Neutrophil (primary cell): ENCODE results near the gene SLC7A8.
"Not testable (repeated sequence)": the region's sequence is repeated elsewhere in the genome, so short reads cannot be mapped to it uniquely, and the experiment has no call there.

ENCODE experiments used
- H3K27ac ChIP-seq: fragments of 200-600 bp; sonication (generic); 2 replicates; pipeline ENCODE4 v1.5.1; 2016; ENCODE audit warnings: mild to moderate bottlenecking, moderate library complexity
- H3K27me3 ChIP-seq: fragments of 200-600 bp; sonication (generic); 2 replicates; pipeline ENCODE4 v1.6.0; 2016; ENCODE audit warnings: mild to moderate bottlenecking
- H3K36me3 ChIP-seq: fragments of 200-600 bp; sonication (generic); 2 replicates; pipeline ENCODE4 v1.5.1; 2017
- H3K4me1 ChIP-seq, 2 experiments: fragments of 200-600 bp in 1 of 2; sonication (generic) in 1 of 2; 1 replicate in 1 of 2; 2 replicates in 1 of 2; pipeline versions ENCODE4 v1.5.1 to v1.6.1; 2013 to 2016; ENCODE audit warnings: low read depth in 1 of 2, low read length in 1 of 2, mild to moderate bottlenecking in 1 of 2, moderate library complexity in 1 of 2; ENCODE audit not compliant: control insufficient read depth in 1 of 2, insufficient read depth in 1 of 2
- H3K4me3 ChIP-seq, 2 experiments: fragments of 200-600 bp in 1 of 2; sonication (generic) in 1 of 2; 1 replicate in 1 of 2; 2 replicates in 1 of 2; pipeline ENCODE4 v1.5.1; 2013 to 2016; ENCODE audit warnings: low read depth in 1 of 2, low read length in 1 of 2, mild to moderate bottlenecking in 1 of 2, moderate library complexity in 1 of 2
- H3K9me3 ChIP-seq: fragments of 200-600 bp; sonication (generic); 2 replicates; pipeline ENCODE4 v1.5.1; 2016
- TF ChIP-seq, protein P1 (sequence below): fragments of 200-600 bp; sonication (generic); IDR thresholded peaks from 2 replicates; pipeline ENCODE4 v1.5.1; 2016; ENCODE audit warnings: antibody characterized with exemption

The SLC7A8 gene

DNA sequence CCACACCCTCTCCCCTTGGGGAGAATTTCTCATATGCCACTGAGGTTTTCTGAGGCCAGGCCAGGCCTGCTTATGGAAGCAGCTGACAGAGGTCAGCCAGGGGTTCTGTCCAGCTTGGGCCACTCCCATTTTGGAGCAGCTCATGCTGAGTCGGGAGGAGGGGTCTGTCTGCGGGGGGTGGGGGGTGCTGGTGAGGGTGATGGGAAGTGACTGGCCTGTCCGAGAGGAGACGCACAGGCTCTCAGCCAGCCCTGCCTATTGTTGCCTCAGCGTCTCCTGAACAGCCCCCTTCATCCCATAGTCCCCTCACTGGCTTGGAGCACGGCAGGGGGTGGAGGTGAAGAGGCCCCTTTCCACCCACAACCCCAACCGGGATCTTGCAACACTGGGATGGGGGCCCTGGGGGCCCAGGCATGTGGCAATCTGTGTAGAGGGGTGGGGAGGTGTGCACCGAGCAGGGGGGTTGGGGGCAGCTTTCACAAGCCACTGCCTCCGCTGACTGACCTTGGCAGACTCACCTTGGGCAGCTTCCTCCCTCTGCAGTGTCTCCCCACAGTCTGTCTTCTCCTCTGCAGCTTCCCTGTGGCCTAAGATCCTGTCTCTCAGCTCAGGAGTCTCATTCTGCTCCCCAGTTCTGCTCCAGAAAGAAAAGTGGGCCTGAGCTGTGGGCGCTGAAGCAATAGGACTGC is 69.9 kb downstream of the SLC7A8 start:
- Histone ChIP-seq H3K4me3 (peak overlapping the region; percentile 18 to 24), H3K9me3 (no peaks in the 10 kb centered on the region), H3K27ac (peak overlapping the region; percentile 90), H3K36me3 (no peaks in the 10 kb centered on the region), H3K4me1 (peaks cover 89 to 91% of the 10 kb centered on the region in 2 experiments), H3K27me3 (no peaks in the 10 kb centered on the region)
- TF ChIP-seq, protein P1, sequence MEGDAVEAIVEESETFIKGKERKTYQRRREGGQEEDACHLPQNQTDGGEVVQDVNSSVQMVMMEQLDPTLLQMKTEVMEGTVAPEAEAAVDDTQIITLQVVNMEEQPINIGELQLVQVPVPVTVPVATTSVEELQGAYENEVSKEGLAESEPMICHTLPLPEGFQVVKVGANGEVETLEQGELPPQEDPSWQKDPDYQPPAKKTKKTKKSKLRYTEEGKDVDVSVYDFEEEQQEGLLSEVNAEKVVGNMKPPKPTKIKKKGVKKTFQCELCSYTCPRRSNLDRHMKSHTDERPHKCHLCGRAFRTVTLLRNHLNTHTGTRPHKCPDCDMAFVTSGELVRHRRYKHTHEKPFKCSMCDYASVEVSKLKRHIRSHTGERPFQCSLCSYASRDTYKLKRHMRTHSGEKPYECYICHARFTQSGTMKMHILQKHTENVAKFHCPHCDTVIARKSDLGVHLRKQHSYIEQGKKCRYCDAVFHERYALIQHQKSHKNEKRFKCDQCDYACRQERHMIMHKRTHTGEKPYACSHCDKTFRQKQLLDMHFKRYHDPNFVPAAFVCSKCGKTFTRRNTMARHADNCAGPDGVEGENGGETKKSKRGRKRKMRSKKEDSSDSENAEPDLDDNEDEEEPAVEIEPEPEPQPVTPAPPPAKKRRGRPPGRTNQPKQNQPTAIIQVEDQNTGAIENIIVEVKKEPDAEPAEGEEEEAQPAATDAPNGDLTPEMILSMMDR: no peak

DNA sequence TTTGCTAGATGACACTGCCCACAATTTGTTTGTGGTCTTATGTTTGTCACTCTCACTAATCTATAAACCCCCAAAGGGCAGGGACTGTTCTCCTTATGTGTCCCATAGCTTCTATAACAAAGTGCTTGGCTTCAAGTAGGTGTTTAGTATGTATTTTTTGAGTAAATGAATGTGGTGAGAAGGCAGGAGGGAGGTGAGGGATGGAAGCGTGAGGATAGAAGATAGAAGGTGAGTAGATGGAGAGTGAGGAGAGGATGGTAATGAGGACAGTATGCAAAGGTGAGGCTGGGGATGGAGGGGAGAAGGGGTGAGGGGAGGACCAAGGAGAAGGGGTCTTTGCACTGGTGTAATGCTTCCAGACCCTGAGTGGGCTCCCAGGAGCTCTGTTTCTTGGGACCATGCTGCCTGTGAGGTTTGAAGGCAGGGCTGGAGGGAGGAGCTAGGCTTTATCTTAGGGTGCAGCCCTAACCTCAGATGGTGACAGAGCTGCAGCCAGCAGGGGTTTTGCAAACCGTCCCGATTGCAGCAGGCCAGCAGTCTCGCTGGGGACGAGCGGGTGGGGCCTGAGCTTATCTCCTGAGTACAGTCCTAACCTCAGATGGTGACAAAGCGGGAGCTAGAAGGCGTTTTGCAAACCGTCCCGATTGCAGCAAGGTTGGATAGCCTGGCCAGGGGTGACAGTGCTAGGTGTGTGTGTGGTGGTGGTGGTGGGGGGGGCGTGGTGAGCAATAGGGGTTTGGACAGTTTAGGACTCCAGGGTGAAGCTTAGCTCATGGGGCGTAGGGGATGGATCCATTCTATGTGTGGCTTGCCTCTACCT is 70.9 kb downstream of the SLC7A8 start:
- TF ChIP-seq, protein P1: no peak
- no peaks in the 10 kb centered on the region for H3K36me3 ChIP-seq
- no peaks in the 10 kb centered on the region for H3K27me3 ChIP-seq

DNA sequence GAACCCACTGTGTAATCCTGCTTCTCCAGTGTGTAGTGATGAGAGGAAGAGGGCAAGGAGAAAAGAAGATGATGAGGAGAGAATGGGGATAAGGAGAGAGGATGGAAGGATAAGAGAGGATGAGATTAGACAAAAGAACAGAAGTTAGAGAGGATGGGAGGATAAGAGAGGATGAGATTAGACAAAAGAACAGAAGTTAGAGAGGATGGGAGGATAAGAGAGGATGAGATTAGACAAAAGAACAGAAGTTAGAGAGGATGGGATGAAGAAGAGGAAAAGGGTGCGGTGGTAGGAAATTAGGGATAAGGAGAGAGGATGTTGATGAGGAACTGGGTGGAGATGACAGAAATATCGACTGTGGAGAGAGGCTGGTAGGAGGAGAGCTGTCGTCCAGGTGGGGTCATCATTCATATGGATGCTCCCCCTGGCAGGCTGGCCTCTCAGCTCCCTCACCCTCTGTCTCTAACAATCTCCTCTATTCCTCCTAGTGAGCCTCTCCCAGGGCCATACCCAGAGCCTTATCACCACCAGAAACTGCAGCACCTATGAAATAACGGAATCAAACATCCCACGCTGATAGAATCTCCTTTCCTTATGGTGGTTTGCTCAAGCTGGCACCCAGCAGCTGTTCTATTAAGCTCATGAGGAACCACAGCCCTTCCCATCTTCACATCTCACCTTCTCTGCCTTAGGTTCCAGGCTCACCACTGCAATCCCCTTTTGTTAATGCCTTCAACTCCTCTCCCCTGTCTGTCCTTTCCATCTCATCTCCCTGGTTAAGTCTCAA is 72.7 kb downstream of the SLC7A8 start:
- TF ChIP-seq, protein P1: no peak
- no peaks in the 10 kb centered on the region for H3K36me3 ChIP-seq
- peaks cover 61 to 63% of the 10 kb centered on the region in 2 experiments for H3K4me1 ChIP-seq
- H3K4me3 ChIP-seq: no peak overlapping the region
- no peaks in the 10 kb centered on the region for H3K27me3 ChIP-seq
- H3K9me3 ChIP-seq: no peaks in the 10 kb centered on the region
- peak overlapping the region; percentile 18 for H3K27ac ChIP-seq

More for the DNA sequence above, 70.9 kb downstream of the SLC7A8 start:
- Histone ChIP-seq H3K4me1 (peaks cover 79 to 81% of the 10 kb centered on the region in 2 experiments), H3K27ac (peak overlapping the region; percentile 90), H3K9me3 (no peaks in the 10 kb centered on the region), H3K4me3 (peak overlapping the region; percentile 1 to 18)

DNA sequence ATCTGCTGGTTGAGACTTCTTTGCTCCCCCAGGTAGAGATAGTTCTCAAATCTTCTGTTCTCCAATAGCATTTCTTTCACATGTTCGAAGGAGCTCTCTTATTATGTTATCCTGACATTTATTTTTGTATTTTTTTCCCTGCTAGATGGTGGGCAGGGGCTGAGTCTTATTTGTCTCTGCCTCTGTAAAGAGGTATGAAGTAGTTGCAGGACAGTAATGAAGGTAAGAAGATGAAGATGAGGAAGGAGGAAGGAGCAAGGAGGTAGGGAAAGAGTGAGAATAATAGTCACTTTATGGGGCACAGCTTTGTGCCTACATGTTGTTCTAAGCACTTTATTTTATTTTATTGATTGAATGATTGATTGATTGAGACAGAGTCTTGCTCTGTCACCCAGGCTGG is 73.7 kb downstream of the SLC7A8 start:
- no peak overlapping the region for H3K27ac ChIP-seq
- H3K36me3 ChIP-seq: no peaks in the 10 kb centered on the region
- H3K27me3 ChIP-seq: no peaks in the 10 kb centered on the region
- no peak overlapping the region for H3K4me3 ChIP-seq
- TF ChIP-seq, protein P1: no peak
- peaks cover 51 to 53% of the 10 kb centered on the region in 2 experiments for H3K4me1 ChIP-seq
- H3K9me3 ChIP-seq: no peaks in the 10 kb centered on the region

DNA sequence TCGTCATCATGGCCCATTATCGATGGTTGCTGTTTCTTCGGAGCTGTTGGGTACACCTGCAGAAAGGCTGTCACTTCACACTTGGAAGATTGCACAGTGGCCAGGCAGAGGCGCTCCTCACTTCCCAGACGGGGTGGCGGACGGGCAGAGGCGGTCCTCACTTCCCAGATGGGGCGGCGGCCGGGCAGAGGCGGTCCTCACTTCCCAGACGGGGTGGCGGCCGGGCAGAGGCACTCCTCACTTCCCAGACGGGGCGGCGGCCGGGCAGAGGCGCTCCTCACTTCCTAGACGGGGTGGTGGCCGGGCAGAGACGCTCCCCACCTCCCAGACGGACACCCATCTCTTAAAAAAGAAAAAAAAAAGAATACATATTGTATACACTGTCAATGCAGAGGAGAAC is 75.3 kb downstream of the SLC7A8 start:
- H3K27ac ChIP-seq: not testable (repeated sequence)

DNA sequence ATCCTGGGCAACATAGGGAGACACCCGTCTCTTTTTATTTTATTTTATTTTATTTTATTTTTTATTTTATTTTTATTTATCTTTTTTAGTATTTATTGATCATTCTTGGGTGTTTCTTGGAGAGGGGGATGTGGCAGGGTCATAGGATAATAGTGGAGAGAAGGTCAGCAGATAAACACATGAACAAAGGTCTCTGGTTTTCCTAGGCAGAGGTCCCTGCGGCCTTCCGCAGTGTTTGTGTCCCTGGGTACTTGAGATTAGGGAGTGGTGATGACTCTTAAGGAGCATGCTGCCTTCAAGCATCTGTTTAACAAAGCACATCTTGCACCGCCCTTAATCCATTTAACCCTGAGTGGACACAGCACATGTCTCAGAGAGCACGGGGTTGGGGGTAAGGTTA is 75.8 kb downstream of the SLC7A8 start:
- H3K4me1 ChIP-seq: peaks cover 33 to 37% of the 10 kb centered on the region in 2 experiments
- H3K36me3 ChIP-seq, H3K27ac ChIP-seq, H3K9me3 ChIP-seq, H3K4me3 ChIP-seq, H3K27me3 ChIP-seq: not testable (repeated sequence)

More for the DNA sequence above, 75.3 kb downstream of the SLC7A8 start:
- H3K27me3 ChIP-seq, H3K4me3 ChIP-seq, H3K9me3 ChIP-seq, H3K36me3 ChIP-seq: not testable (repeated sequence)
- H3K4me1 ChIP-seq: peaks cover 35 to 37% of the 10 kb centered on the region in 2 experiments
